Cardiac ventricle fibroblast (primary cell): Measurements from ENCODE around the gene PPAT. TPM values are rescaled to one million over a fixed set of nuclear protein-coding genes. Genes with fewer than 3 reads are reported as not detected.

Experiments used
- total RNA-seq: library from RNA; depleted of rRNA; stranded (reverse); fragments of >200 nt; gene quantifications from 2 replicates; pipeline ENCODE4 v1.2.3, GENCODE V29; 2015

PPAT gene
- total RNA-seq = 8.9 and 9.3 TPM in 2 replicates

GRCh38 chr4:56435140-56435926, at the start of gene PPAT:
TSS of gene PPAT (minus strand) at chr4:56435615. CDS start at chr4:56435477, 138 bp downstream.

GRCh38 chr4:56467284-56468096, 32.1 kb upstream of the PPAT start, which contains the start of gene SRP72:
TSS of gene SRP72 (plus strand) at chr4:56467617. CDS start at chr4:56467636, 19 bp downstream.

GRCh38 chr4:56387023-56388001, 48.1 kb downstream of the PPAT start, which contains the start of gene AASDH:
TSS of gene AASDH (minus strand) at chr4:56387491. CDS start at chr4:56384299, 3,192 bp downstream.

Other genes with a start within 250 kb of the PPAT start
- gene AASDH, start 48.1 kb downstream of the PPAT start, total RNA-seq = 6.1 and 6.4 TPM in 2 replicates
- 52.5 and 66.7 TPM in 2 replicates for gene PAICS, start 645 bp upstream of the PPAT start, total RNA-seq
- gene SRP72, start 32.0 kb upstream of the PPAT start, total RNA-seq = 57.8 and 115 TPM in 2 replicates
- gene ARL9, start 70.2 kb upstream of the PPAT start, total RNA-seq = 0.62 and 1.2 TPM in 2 replicates
- 2.0 TPM in 1 of 2 replicates, not detected in the other for gene HOPX, start 245.7 kb upstream of the PPAT start, total RNA-seq